K562 (cell line): Measurements from ENCODE around the gene MC5R. TPM values are rescaled to one million over a fixed set of nuclear protein-coding genes. Genes with fewer than 3 reads are reported as not detected.

Source experiments
- ATAC-seq: fragments of 200-7000 bp; cut with Tn5 transposase; 3 replicates; pipeline ENCODE4 v1.9.1; 2020; ENCODE audit warnings: moderate library complexity
- BruUV-seq: library from RNA; stranded (reverse); fragments of 400-500 nt; replicated peaks from 2 replicates; lab custom pipeline; 2021; lab: Mats Ljungman, UMichigan
- CTCF ChIA-PET: fragments of 300-600 bp; formaldehyde crosslinking; extraction: SDS; loops from one replicate; lab custom pipeline; 2021; ENCODE audit warnings: low intra/inter-chr PET ratio; lab: Yijun Ruan, JAX
- POLR2A ChIA-PET: fragments of 300-600, 350-650 bp; sonication (Branson Sonifier 250); formaldehyde crosslinking; extraction: SDS; loops from one replicate; lab custom pipeline; 2021; ENCODE audit warnings: antibody characterized with exemption, inconsistent platforms; lab: Yijun Ruan, JAX
- DNase-seq, 4 experiments: peaks; one replicate each; pipeline versions ENCODE4 v3.0.0 to v3.0.0-alpha.2; 2011 to 2018; ENCODE audit warnings: low spot score in 3 of 4, mixed read lengths in 3 of 4; ENCODE audit errors: extremely low read depth in 1 of 4
- FAIRE-seq: peaks from 2 replicates; lab custom pipeline; 2011; peaks lifted over from hg19 to GRCh38; lab: Jason Lieb, UNC
- H2AFZ ChIP-seq: 2 replicates; pipeline ENCODE4 v1.6.0; 2011; ENCODE audit warnings: low read depth, low read length, control low read depth, inconsistent platforms
- H3K27ac ChIP-seq: fragments of 200-600 bp; 3 replicates; pipeline ENCODE4 v1.8.0; 2011; ENCODE audit warnings: low read depth, mild to moderate bottlenecking, control low read depth, inconsistent platforms, low read length, moderate library complexity, mixed read lengths; ENCODE audit errors: extremely low read depth
- H3K27me3 ChIP-seq, 2 experiments: fragments of 300-600 bp in 1 of 2; 2 replicates in 1 of 2; 3 replicates in 1 of 2; pipeline versions ENCODE4 v1.6.0 to v1.8.0; 2011; ENCODE audit warnings: inconsistent platforms in 2 of 2, low read length in 2 of 2, mild to moderate bottlenecking in 1 of 2, mixed read lengths in 1 of 2, moderate library complexity in 1 of 2; ENCODE audit not compliant: control insufficient read depth in 2 of 2, insufficient read depth in 2 of 2
- H3K36me3 ChIP-seq: fragments of 300-600 bp; 3 replicates; pipeline ENCODE4 v1.8.0; 2011; ENCODE audit warnings: mild to moderate bottlenecking, low read length, inconsistent platforms; ENCODE audit not compliant: control insufficient read depth, insufficient read depth
- H3K4me1 ChIP-seq, 2 experiments: fragments of 200-600 bp in 1 of 2; replicated peaks in 1 of 2; 2 replicates in 1 of 2; 3 replicates in 1 of 2; pipeline versions ENCODE4 v1.5.1 to v1.8.0; 2011; ENCODE audit warnings: inconsistent platforms in 2 of 2, low read length in 2 of 2, mild to moderate bottlenecking in 1 of 2, mixed read lengths in 1 of 2, moderate library complexity in 1 of 2; ENCODE audit not compliant: control insufficient read depth in 2 of 2, insufficient read depth in 2 of 2
- H3K4me2 ChIP-seq: 2 replicates; pipeline ENCODE4 v1.6.1; 2011; ENCODE audit warnings: low read length, control low read depth, inconsistent platforms, mixed read lengths; ENCODE audit not compliant: insufficient read depth
- H3K4me3 ChIP-seq: fragments of 200-600 bp; sonication (generic), shearing (Covaris generic); 2 replicates; pipeline ENCODE4 v1.5.1; 2016; ENCODE audit warnings: control low read depth, inconsistent platforms
- H3K79me2 ChIP-seq: fragments of 200-600 bp; 3 replicates; pipeline ENCODE4 v1.8.0; 2011; ENCODE audit warnings: low read length, inconsistent platforms; ENCODE audit not compliant: control insufficient read depth, insufficient read depth
- H3K9ac ChIP-seq, 2 experiments: 2 replicates each; pipeline versions ENCODE4 v1.6.0 to v1.6.1; 2011; ENCODE audit warnings: low read depth in 2 of 2, low read length in 2 of 2, control low read depth in 1 of 2, inconsistent platforms in 1 of 2, mild to moderate bottlenecking in 1 of 2, mixed read lengths in 1 of 2; ENCODE audit not compliant: insufficient read depth in 1 of 2
- H3K9me1 ChIP-seq: one replicate; pipeline ENCODE4 v1.6.0; 2011; ENCODE audit warnings: inconsistent platforms, mild to moderate bottlenecking, low read length, moderate library complexity; ENCODE audit not compliant: control insufficient read depth, insufficient read depth
- H3K9me3 ChIP-seq: replicated peaks from 2 replicates; pipeline ENCODE4 v1.5.1; 2011; ENCODE audit warnings: low read depth, low read length, inconsistent platforms; ENCODE audit not compliant: control insufficient read depth, insufficient read depth
- H4K20me1 ChIP-seq: replicated peaks from 2 replicates; pipeline ENCODE4 v1.6.1; 2011; ENCODE audit warnings: low read length, inconsistent platforms, mixed read lengths; ENCODE audit not compliant: control insufficient read depth, insufficient read depth
- ARHGAP35 ChIP-seq: fragments of 450-650 bp; IDR thresholded peaks from 2 replicates; pipeline ENCODE4 v1.6.1; 2018; ENCODE audit not compliant: partially characterized antibody
- ARID1B ChIP-seq: fragments of 450-650 bp; IDR thresholded peaks from 2 replicates; pipeline ENCODE4 v1.6.1; 2016; ENCODE audit warnings: antibody characterized with exemption, mild to moderate bottlenecking, inconsistent platforms
- ESRRA ChIP-seq: fragments of 450-650 bp; IDR thresholded peaks from 2 replicates; pipeline ENCODE4 v1.6.1; 2014; ENCODE audit warnings: low read depth, mild to moderate bottlenecking, moderate library complexity, borderline replicate concordance
- ILK ChIP-seq: fragments of 450-650 bp; IDR thresholded peaks from 2 replicates; pipeline ENCODE4 v1.6.1; 2016; ENCODE audit warnings: missing genetic modification characterization, low read depth, mild to moderate bottlenecking, missing compliant biosample characterization, moderate library complexity, borderline replicate concordance
- NR2C1 ChIP-seq, 2 experiments: fragments of 450-650 bp; IDR thresholded peaks; 2 replicates each; pipeline ENCODE4 v1.6.1; 2017; ENCODE audit warnings: mild to moderate bottlenecking in 2 of 2, antibody characterized with exemption in 1 of 2, inconsistent platforms in 1 of 2, missing compliant biosample characterization in 1 of 2, missing genetic modification characterization in 1 of 2
- PCBP1 ChIP-seq: fragments of 200-400 bp; formaldehyde crosslinking; IDR thresholded peaks from 2 replicates; pipeline ENCODE4 v1.6.1; 2018; ENCODE audit warnings: mild to moderate bottlenecking, low read depth, low read length; ENCODE audit not compliant: poor library complexity, severe bottlenecking
- PHTF2 ChIP-seq: fragments of 250-450 bp; sonication (Bioruptor Pico); IDR thresholded peaks from 2 replicates; pipeline ENCODE4 v1.5.0; 2021; ENCODE audit warnings: mild to moderate bottlenecking
- TARDBP ChIP-seq: fragments of 450-650 bp; IDR thresholded peaks from 2 replicates; pipeline ENCODE4 v1.6.1; 2016
- ZNF263 ChIP-seq: sonication (generic); formaldehyde crosslinking; IDR thresholded peaks from 2 replicates; pipeline ENCODE4 v1.8.0; 2022; ENCODE audit warnings: mild to moderate bottlenecking, missing genetic modification reagents, borderline replicate concordance
- ZNF274 ChIP-seq: IDR thresholded peaks from 2 replicates; pipeline ENCODE4 v1.6.1; 2011; ENCODE audit warnings: low read depth, mild to moderate bottlenecking, low read length, moderate library complexity, borderline replicate concordance
- WGBS: fragments of 100-300 bp; shearing (Covaris generic); methylation state at CpG from one replicate; pipeline ENCODE4 v1.1.6; 2016; ENCODE audit warnings: low coverage, mixed read lengths; ENCODE audit not compliant: insufficient coverage; ENCODE audit errors: missing lambda C conversion rate; 5-methylcytosine and 5-hydroxymethylcytosine counted together
- in situ Hi-C: fragments of 300-500 bp; cut with MboI; formaldehyde crosslinking; loops from 4 replicates; pipeline ENCODE4 v1.15.0; 2018; ENCODE audit warnings: inconsistent platforms, mixed read lengths
- intact Hi-C: fragments of 100-400 bp; cut with micrococcal nuclease; formaldehyde crosslinking; loops from 2 replicates; pipeline ENCODE4 v1.14.2; 2022
- polyA plus RNA-seq, 8 experiments: library from polyadenylated mRNA; depleted of rRNA in 4 of 8; stranded (reverse) in 5 of 8; unstranded in 3 of 8; fragments of >200 nt; fragmentation: Nextera tagmentation in 2 of 8; fragmentation: Illumina TruSeq in 1 of 8; extraction: Ambion mirVana in 2 of 8; extraction: Trizol in 1 of 8; gene quantifications; 2 replicates each; pipeline versions ENCODE4 v1.2.1 to v1.2.3, GENCODE V29; 2011 to 2014; ENCODE audit warnings: inconsistent platforms in 1 of 8, missing spikeins in 1 of 8
- total RNA-seq, 7 experiments: library from RNA; depleted of rRNA in 6 of 7; stranded (reverse); fragments of >200 nt in 6 of 7; fragmentation: Illumina TruSeq in 2 of 7; extraction: Trizol in 2 of 7; gene quantifications; 2 replicates each; pipeline versions ENCODE4 v1.2.1 to v1.2.3, GENCODE V29; 2011 to 2021; ENCODE audit warnings: low replicate concordance in 1 of 7
- TF ChIP-seq, protein P1 (sequence below): sonication (generic); formaldehyde crosslinking; IDR thresholded peaks from 2 replicates; pipeline ENCODE4 v1.8.0; 2023; ENCODE audit warnings: mild to moderate bottlenecking, missing genetic modification reagents
- TF ChIP-seq, protein P2 (sequence below), 2 experiments: fragments of 200-800 bp in 1 of 2; sonication (Bioruptor generic) in 1 of 2; sonication (generic) in 1 of 2; formaldehyde crosslinking in 1 of 2; IDR thresholded peaks in 1 of 2; conservative IDR thresholded peaks in 1 of 2; 2 replicates each; pipeline versions ENCODE4 v1.5.0 to v1.6.1; 2016 to 2020; ENCODE audit warnings: missing compliant biosample characterization in 1 of 2, missing genetic modification characterization in 1 of 2, missing genetic modification reagents in 1 of 2
- TF ChIP-seq, protein P3 (sequence below), 2 experiments: fragments of 250-450 bp in 1 of 2; fragments of 450-650 bp in 1 of 2; sonication (Bioruptor Pico) in 1 of 2; IDR thresholded peaks; 2 replicates each; pipeline versions ENCODE4 v1.6.1 to v1.8.0; 2016 to 2021; ENCODE audit warnings: mild to moderate bottlenecking in 2 of 2, moderate library complexity in 2 of 2, missing compliant biosample characterization in 1 of 2, missing genetic modification characterization in 1 of 2

Gene MC5R
- total and polyA plus RNA-seq, 9 of the 15 experiments (the other 6 are each of a cell fraction or from before 2014, with no cell fraction given), result not detected

DNA sequence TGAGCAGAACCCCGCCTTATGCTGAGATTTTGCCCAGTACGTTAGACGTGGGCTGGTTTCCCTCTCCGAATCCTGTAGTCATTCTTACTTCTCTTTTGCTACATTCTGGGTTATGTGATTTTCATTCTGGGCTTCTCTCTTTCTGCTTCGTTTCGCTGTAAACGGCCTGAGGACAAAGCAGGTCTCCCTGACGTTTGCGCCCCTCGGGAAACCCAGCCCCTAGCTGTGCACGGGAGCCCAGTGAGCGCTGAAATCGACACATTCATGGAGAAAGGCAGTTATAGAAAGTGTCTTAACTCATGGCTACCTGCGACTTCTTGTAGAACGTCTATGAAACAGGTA, 22.7 kb upstream of the MC5R start:
- H4K20me1 ChIP-seq, result no peaks in the 10 kb centered on the region
- 2% methylated on average over 15 of the region's 15 CpGs for WGBS
- peaks cover 0 to 9% of the 10 kb centered on the region in 2 experiments; a peak in 2 of 5 replicates for H3K4me1 ChIP-seq
- POLR2A ChIA-PET, result no interaction called here
- no peak for ATAC-seq
- H3K27ac ChIP-seq, result no peak overlapping the region
- no TSS peak for BruUV-seq
- no peak overlapping the region for H3K4me2 ChIP-seq
- no peak overlapping the region for H3K9ac ChIP-seq
- TF ChIP-seq PCBP1 (no peak), ARHGAP35 (no peak), ZNF274 (no peak), ZNF263 (CRISPR knock-in tag) (no peak), PHTF2 (no peak), TARDBP (no peak), ILK (tag) (no peak), ESRRA (no peak), ARID1B (no peak), NR2C1 (IDR thresholded peaks at IDR 0.05) (no peak), NR2C1 (tag; IDR thresholded peaks at IDR 0.05) (no peak)
- TF ChIP-seq, protein P1, sequence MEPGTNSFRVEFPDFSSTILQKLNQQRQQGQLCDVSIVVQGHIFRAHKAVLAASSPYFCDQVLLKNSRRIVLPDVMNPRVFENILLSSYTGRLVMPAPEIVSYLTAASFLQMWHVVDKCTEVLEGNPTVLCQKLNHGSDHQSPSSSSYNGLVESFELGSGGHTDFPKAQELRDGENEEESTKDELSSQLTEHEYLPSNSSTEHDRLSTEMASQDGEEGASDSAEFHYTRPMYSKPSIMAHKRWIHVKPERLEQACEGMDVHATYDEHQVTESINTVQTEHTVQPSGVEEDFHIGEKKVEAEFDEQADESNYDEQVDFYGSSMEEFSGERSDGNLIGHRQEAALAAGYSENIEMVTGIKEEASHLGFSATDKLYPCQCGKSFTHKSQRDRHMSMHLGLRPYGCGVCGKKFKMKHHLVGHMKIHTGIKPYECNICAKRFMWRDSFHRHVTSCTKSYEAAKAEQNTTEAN (CRISPR knock-in tag), result no peak
- TF ChIP-seq, protein P2, sequence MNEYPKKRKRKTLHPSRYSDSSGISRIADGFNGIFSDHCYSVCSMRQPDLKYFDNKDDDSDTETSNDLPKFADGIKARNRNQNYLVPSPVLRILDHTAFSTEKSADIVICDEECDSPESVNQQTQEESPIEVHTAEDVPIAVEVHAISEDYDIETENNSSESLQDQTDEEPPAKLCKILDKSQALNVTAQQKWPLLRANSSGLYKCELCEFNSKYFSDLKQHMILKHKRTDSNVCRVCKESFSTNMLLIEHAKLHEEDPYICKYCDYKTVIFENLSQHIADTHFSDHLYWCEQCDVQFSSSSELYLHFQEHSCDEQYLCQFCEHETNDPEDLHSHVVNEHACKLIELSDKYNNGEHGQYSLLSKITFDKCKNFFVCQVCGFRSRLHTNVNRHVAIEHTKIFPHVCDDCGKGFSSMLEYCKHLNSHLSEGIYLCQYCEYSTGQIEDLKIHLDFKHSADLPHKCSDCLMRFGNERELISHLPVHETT (CRISPR knock-in tag; conservative IDR thresholded peaks at IDR 0.05 in 1 of 2, IDR thresholded peaks at IDR 0.05 in 1 of 2), result no peak
- TF ChIP-seq, protein P3, sequence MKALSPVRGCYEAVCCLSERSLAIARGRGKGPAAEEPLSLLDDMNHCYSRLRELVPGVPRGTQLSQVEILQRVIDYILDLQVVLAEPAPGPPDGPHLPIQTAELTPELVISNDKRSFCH (CRISPR knock-in tag; IDR thresholded peaks at IDR 0.05), result no peak
- TF ChIP-seq, protein P3 (tag; IDR thresholded peaks at IDR 0.05), result no peak
- in situ Hi-C loops (no loop called here), intact Hi-C loops (loop anchor here (5.0 kb wide), 1 partner anchor 244 kb away; no protein-coding TSS in a partner anchor)
- H3K79me2 ChIP-seq, result no peaks in the 10 kb centered on the region
- FAIRE-seq, result no peak
- no peak overlapping the region for H3K4me3 ChIP-seq
- H3K36me3 ChIP-seq, result no peaks in the 10 kb centered on the region
- H2AFZ ChIP-seq, result no peak overlapping the region
- CTCF ChIA-PET, result interaction anchor here (0.7 kb wide), 1 partner anchor 142 kb away, joined by 3 read pairs; no protein-coding TSS in a partner anchor
- no peaks in the 10 kb centered on the region for H3K9me1 ChIP-seq
- no peaks in the 10 kb centered on the region for H3K9me3 ChIP-seq
- peaks cover 11 to 30% of the 10 kb centered on the region in 2 experiments; a peak in 4 of 5 replicates for H3K27me3 ChIP-seq
- no peak for DNase-seq
